Fibroblast of mammary gland (primary cell): ENCODE data around the gene ARHGEF10L.

ENCODE experiments used
- DNase-seq: peaks from one replicate; pipeline ENCODE4 v3.0.0-alpha.2; 2010; ENCODE audit warnings: low read depth
- H3K4me3 ChIP-seq: 2 replicates; pipeline ENCODE4 v1.5.1; 2011; ENCODE audit warnings: low read depth, mild to moderate bottlenecking, low read length, moderate library complexity; ENCODE audit not compliant: control insufficient read depth
- TF ChIP-seq, protein P1 (sequence below): conservative IDR thresholded peaks from 2 replicates; pipeline ENCODE4 v1.5.1; 2011; ENCODE audit warnings: low read depth, low read length, inconsistent platforms; ENCODE audit not compliant: control insufficient read depth, insufficient read depth

ARHGEF10L gene

DNA sequence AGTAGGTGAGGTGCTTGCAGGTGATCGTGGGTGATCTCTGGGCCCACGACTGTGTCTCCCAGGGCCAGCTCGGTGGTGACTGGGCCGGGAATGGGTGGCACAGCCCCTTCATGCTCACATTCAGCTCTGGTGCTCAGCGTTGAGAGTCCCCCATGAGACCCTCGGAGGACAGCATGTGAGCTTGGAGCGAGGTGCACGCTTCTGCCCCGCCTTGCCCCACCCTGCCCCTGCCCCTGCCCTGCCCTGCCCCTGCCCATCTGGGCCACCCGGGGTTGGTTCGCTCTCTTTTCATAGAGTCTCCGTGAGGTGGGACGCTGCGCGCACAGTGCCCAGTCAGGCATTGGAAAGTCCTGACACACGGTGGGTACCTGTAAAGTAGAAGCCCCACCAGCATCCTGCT is 140.4 kb downstream of the ARHGEF10L start:
- TF ChIP-seq, protein P1, sequence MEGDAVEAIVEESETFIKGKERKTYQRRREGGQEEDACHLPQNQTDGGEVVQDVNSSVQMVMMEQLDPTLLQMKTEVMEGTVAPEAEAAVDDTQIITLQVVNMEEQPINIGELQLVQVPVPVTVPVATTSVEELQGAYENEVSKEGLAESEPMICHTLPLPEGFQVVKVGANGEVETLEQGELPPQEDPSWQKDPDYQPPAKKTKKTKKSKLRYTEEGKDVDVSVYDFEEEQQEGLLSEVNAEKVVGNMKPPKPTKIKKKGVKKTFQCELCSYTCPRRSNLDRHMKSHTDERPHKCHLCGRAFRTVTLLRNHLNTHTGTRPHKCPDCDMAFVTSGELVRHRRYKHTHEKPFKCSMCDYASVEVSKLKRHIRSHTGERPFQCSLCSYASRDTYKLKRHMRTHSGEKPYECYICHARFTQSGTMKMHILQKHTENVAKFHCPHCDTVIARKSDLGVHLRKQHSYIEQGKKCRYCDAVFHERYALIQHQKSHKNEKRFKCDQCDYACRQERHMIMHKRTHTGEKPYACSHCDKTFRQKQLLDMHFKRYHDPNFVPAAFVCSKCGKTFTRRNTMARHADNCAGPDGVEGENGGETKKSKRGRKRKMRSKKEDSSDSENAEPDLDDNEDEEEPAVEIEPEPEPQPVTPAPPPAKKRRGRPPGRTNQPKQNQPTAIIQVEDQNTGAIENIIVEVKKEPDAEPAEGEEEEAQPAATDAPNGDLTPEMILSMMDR: no peak
- DNase-seq: no peak
- no peak overlapping the region for H3K4me3 ChIP-seq

DNA sequence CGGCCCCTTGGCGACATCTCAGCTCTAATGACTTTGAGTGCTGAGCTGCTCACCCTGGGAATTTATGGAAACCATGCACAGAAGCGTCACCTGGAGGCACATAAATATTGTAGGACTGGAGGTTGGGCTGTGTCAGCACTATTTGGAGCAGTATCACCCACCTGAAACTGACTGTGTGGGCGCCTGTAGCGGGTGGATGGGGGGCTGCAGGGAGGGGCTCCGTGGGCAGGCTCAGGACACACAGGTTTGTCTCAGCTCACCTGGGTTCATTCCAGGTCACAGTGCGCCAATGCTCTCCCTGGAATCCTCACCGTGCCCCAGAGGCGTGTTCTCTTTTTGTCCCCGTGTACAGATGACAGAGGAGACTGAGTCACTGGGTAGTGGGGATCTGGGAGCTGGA is 140.8 kb downstream of the ARHGEF10L start:
- TF ChIP-seq, protein P1: no peak
- no peak overlapping the region for H3K4me3 ChIP-seq
- DNase-seq: no peak

DNA sequence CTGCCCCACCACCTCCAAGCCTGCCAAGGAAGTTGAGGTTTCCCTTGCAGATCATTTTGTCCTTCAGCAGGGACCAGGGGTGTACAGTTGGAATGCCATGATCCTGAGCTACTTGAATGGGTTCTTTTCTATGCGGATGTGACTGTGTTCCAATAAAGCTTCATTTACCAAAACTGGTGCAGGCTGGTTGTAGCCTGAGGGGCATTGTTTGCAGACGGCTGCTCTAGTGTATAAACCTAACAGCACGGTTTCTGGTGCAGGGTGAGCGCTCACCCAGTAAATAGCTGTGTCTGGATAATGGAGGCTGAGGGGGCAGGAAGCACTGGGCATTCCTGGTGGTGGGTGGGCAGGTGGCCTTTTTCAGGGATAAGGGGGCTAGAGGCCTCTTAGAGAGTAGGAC is 142.9 kb downstream of the ARHGEF10L start:
- TF ChIP-seq, protein P1: no peak

DNA sequence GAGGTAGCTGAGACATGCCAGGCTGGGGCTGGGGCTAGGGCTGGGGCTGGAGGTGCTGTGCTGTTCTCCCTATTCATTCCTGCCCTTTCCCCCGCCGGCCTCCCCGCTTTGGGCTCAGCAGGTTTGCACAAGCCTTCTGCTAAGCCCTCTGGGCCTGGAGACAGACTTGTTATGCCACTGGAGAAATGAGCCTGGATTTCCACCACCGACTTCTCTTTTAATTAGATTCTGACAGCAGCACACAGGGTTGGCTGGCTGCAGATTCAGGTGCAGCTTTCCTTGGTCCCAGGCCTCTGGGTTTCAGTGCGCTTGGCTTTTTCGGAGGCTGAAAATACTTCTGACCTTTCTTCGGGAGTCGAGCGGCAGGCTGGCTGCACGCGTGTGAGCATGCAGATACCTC is 144.1 kb downstream of the ARHGEF10L start:
- H3K4me3 ChIP-seq: no peak overlapping the region
- no peak for DNase-seq
- TF ChIP-seq, protein P1: no peak

More for the DNA sequence above, 142.9 kb downstream of the ARHGEF10L start:
- DNase-seq: no peak
- H3K4me3 ChIP-seq: no peak overlapping the region

DNA sequence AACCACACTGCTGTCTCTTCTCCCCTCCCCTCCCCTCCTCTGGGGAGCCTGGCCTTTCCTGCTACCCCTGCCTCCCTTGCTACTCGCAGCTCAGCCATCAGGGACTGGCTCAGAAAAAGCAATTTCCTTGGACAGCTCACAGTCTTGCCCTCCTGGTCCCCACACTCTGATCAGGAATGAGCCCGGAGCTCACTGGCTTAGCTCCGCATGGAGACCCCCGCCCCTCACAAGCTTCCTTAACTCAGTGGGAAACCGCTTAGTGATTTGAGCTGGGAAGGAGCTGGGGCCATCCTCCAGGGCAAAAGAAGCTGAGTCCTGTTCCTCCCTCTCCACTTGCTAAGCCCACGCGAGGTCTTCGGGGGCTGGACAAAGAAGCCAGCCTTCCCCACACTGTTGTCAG is 145.3 kb downstream of the ARHGEF10L start:
- TF ChIP-seq, protein P1: no peak
- no peak for DNase-seq
- no peak overlapping the region for H3K4me3 ChIP-seq

DNA sequence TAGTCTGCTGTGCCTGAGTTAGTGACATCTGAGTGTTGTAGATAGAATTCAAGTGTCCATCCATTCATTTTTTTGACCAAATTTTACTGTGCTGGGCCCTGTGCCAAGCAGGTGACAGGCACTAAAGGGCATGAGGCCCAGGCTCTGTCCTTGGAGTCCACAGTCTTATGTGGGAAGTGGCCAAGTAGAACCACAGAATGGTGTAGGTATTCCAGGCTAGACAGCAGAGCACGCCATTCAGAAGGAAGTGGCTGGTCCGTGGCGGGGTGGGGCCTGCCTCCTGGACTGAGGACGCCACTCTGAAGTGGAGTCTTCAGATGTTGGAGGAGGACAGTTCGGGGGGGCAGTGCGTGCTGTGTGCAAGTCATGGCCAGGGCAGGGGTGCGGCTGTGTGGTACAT is 146.8 kb downstream of the ARHGEF10L start:
- no peak overlapping the region for H3K4me3 ChIP-seq
- no peak for DNase-seq
- TF ChIP-seq, protein P1: no peak

DNA sequence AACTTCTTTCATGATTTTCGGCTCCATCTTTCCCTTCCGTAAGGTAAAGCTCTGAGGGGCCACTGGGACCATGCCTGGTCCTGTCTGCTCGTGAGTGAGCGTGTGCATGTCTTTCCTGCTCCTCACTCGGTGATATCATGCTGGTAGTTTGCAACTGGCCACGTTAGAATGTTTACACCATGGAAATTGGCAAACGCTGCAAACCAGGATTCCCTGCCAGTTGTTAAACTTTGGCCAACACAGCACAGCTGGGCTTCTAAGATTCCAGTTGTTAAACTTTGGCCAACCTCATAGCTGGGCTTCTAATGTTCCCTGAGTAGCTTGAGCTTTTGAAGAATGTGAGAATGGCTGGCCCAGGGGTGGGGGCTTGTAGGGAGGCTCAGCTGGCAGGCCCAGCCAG is 147.6 kb downstream of the ARHGEF10L start:
- DNase-seq: peak; percentile 11
- no peak overlapping the region for H3K4me3 ChIP-seq
- TF ChIP-seq, protein P1: no peak
